Bone marrow (tissue), 2 donors: ENCODE data around the gene INPP5A.

Experiments
- DNase-seq, 2 donors: peaks; one replicate each; lab custom pipeline; 2025; lab: John Stamatoyannopoulos, UW

INPP5A gene

DNA sequence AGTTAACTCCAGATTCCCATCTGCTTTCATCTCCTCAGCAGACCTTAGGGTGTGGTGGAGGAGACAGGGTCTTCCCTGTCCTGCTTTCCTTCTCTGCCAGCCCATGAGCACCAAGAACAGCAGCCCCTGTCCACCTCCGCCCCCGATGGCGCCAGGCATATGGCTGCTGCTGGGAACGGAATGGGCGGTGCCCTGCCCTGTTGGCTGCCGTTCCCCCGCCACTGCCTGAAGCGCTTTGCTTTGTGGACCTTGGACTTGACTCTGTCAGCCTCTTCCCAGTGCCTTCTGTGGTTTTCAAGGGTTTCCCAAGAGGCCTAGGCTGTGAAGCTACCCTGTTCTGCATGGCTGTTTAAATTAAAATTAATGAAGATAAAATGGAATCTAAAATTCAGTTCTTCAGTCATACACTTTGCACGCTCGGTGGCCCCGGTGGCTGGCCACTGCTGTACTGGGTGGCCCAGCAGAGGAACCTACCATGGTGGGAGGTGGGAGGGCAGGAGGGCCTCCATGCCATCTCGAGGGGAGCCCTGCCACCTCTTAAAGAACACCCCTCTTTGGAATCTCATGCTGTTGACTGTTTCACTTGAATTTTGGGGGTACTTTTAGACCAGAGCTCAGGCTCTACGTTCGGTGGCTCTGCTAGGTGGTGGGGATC, 169.7 kb downstream of the INPP5A start:
- DNase-seq, result no peak

GRCh38 chr10:132707776-132708171, 170.2 kb downstream of the INPP5A start:
- DNase-seq, result no peak

DNA sequence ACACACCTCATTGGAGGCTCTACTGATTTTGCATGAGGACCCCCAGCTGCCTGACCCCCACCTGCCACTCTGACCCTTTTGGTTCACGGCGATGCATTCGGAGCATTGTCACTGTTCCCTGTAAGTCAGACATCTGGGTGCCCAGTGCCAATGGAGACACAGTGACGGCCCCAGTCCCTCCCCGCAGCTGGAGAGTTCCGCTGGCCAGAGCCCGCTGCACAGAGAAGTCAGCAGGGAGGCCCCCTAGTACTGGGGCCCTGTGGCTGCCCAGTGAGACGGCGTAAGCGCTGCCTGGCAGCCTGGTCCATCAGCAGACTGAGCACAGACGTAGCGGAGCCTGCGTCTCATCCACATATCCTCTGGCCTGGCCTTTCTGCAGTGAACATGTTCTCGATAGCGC, 170.9 kb downstream of the INPP5A start:
- DNase-seq, result no peak

GRCh38 chr10:132708936-132709335, 171.3 kb downstream of the INPP5A start:
- no peak for DNase-seq

GRCh38 chr10:132709471-132709951, 171.9 kb downstream of the INPP5A start:
- no peak for DNase-seq

- DNase-seq, result no peak
Measured at GRCh38 chr10:132710036-132710686, 172.6 kb downstream of the INPP5A start.

- no peak for DNase-seq
Measured at GRCh38 chr10:132710746-132711612, 173.4 kb downstream of the INPP5A start.

DNA sequence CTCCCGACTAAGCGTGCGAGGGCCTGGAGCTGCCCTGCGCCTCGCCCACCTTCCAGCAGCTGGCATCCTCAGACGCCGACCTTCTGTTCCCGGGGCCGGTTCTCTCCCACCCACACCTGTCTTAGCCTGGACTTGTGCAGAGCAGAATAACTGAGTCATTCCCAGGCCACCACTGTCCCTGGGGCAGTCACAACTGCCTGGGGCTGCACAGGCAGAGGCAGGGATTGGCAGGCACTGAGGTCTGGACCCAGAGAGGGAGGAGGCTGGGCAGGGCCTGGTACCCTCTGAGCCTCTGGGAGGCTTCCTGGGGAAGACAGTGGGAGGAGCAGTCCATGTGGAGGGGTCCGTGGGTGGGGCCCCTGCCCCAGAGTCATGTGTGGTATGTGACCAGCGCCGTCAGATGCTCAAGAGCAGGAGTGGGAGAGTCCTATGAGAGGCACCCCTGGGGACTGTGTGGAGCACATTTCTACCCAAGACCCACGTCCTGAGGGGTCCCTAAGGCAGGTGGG, 174.1 kb downstream of the INPP5A start:
- no peak for DNase-seq

DNA sequence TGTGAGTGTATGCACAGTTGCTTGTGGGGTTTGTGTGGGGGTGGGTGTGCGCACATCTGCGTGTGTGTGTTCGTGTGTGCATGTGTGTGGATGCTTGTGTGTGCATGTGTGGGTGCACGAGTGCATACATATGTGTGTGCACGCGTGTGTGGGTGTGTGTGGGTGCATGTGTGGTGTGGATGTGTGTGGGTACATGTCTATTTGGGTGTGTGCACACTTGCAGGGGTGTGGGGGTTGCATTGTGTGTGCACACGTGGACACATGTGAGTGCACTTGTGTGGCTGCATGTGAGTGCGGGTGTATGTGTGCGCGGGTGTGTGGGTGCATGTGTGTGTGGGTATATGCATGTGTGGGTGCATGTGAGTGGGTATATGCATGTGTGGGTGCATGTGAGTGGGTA, 174.7 kb downstream of the INPP5A start:
- DNase-seq, result no peak

GRCh38 chr10:132712743-132713142, 175.2 kb downstream of the INPP5A start:
- no peak for DNase-seq

DNA sequence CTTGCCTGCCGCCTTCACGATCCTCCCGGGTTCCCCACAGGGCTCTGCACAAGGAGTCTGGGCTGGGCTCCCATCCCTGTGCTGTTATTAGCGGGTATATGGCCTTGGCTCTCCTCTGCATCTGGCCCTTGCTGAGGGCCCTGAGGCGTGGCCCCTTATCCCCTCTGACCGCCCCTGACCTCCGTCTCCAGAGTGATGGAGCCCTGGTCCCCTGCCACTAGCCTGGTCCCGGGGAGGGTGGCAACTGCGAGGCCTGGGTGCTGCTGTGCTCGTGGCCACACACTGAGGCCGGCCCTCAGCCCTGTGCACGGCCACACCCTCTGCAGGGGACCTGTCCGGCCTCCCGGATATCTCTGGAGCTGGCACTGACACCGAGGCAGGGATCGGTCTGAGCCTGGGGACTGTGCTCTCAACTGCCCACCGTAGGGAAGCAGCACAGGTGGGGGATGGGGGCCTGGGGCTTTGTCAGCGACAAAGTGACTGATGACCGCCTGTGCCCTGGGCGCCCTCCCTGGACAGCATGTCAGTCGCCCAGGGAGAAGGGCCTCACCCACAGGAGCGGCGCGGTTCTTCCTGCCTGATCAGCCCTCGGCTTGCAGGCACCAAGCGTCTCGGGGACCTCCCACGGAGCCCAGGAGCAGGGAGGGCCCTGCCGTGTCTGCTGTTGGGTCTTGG, 176.0 kb downstream of the INPP5A start:
- no peak for DNase-seq

DNA sequence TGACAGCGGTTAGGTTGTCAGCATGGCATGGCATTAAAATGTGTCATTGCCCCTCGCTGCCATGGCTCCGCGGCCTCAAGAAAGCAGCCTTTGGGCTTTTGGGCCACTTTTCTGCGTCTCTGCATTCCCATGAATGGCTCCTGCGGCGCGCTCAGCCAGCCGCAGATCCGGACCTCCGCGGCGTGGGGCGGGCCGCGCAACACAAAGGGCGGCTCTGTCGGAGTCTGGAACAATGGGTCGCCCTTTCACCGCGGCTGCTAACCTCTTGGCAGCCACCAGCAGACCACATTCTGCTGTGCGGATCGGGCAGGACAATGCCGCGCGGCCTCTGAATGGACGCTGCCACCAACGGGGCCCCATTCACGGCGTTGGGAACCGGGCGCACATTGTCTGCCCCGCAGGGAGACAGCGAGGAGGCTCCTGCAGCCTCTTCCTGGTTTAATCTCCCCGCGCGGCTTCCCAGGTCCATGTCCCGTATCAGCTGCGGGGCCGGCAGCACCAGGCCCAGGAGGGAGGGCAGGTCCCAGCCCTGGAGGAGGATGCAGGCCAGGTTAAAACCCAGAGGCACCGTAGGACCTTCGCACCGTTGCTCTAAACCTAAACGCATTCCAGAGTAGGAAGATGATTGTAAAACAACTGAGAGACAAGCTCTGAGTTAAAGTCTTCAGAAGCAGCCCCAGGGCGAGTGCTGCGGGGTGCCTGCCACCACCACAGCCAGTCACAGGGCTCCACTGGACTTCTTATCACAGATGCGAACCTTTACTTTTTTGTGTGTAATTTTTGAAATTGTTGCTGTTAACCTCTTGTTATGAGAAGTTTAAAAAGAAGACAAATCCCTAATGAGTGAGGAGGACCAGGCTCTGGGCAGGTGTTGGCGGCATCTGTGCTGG, 176.8 kb downstream of the INPP5A start:
- no peak for DNase-seq

DNA sequence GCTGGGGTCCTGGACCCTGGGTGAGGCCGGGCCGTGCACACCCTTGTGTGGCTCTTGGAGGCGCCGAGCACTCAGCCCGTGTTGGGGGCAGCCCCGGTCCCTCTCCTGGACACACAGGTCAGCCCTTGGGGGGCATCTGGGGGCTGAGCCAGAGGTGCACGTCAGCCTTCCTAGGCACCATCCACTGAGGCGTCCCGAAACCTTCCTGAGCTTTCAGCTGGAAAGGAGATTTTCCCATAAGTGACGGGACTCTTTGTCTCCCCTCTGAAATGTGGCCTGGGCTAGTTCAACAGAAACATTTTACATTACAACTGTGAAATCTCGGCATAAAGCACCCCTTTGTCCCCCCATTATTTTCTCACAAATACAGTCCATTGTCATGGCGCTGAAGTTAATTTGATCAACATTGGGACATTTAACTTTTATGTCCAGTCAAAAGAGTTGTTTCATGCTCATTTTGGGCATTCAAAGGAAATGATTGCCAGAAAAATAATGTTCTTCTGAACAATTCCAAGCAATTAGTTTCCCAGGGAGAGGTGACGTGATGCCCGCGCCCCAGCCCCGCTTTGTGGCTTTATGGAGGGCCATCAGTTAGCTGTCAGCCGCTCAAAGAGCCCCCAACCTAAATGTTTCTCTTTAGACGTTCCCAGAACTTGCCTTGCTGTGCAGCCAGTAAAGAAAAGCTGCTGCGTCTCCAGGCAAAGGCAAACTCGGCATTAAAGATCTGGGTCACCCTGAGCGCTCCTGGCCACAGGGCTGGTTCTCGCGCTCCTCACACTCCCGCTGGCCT, 177.6 kb downstream of the INPP5A start:
- no peak for DNase-seq

GRCh38 chr10:132715776-132716680, 178.4 kb downstream of the INPP5A start:
- no peak for DNase-seq

GRCh38 chr10:132716691-132717490, 179.3 kb downstream of the INPP5A start:
- no peak for DNase-seq

- no peak for DNase-seq
Measured at GRCh38 chr10:132721725-132722124, 184.1 kb downstream of the INPP5A start.

- no peak for DNase-seq
Measured at GRCh38 chr10:132722394-132723329, 185.1 kb downstream of the INPP5A start.
